22Rv1 (cell line): Measurements from ENCODE around the gene NELL1.

Experiments used
- H3K27ac ChIP-seq: fragments of 450-650 bp; 2 replicates; pipeline ENCODE4 v1.5.1; 2017
- ZFX ChIP-seq: fragments of 450-650 bp; IDR thresholded peaks from 2 replicates; pipeline ENCODE4 v1.6.1; 2017; ENCODE audit warnings: antibody characterized with exemption, borderline replicate concordance
- TF ChIP-seq, protein P1 (sequence below): fragments of 450-650 bp; IDR thresholded peaks from 2 replicates; pipeline ENCODE4 v1.5.1; 2017; ENCODE audit warnings: mild to moderate bottlenecking

NELL1 gene

DNA sequence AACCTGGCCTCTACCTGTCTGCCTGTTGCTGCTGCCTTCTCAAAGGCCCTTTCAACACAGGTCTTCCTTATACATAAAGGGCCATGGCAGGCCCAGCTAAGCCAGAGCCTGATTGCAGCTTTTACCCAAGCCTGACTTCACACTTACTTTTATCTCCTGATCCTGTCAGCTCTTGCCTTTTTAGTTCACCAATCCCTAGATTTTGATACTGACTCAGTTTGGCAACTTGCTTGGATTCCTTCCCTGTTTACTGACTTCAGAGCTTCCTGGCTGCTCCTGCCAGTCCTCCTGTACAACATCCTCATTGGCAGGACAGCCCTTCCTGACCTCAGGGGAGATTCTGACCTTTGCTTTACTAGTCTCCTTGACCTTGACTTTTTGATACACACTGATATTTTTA is 195.2 kb downstream of the NELL1 start:
- no peak overlapping the region for H3K27ac ChIP-seq
- TF ChIP-seq, protein P1, sequence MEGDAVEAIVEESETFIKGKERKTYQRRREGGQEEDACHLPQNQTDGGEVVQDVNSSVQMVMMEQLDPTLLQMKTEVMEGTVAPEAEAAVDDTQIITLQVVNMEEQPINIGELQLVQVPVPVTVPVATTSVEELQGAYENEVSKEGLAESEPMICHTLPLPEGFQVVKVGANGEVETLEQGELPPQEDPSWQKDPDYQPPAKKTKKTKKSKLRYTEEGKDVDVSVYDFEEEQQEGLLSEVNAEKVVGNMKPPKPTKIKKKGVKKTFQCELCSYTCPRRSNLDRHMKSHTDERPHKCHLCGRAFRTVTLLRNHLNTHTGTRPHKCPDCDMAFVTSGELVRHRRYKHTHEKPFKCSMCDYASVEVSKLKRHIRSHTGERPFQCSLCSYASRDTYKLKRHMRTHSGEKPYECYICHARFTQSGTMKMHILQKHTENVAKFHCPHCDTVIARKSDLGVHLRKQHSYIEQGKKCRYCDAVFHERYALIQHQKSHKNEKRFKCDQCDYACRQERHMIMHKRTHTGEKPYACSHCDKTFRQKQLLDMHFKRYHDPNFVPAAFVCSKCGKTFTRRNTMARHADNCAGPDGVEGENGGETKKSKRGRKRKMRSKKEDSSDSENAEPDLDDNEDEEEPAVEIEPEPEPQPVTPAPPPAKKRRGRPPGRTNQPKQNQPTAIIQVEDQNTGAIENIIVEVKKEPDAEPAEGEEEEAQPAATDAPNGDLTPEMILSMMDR: no peak
- TF ChIP-seq ZFX: no peak

DNA sequence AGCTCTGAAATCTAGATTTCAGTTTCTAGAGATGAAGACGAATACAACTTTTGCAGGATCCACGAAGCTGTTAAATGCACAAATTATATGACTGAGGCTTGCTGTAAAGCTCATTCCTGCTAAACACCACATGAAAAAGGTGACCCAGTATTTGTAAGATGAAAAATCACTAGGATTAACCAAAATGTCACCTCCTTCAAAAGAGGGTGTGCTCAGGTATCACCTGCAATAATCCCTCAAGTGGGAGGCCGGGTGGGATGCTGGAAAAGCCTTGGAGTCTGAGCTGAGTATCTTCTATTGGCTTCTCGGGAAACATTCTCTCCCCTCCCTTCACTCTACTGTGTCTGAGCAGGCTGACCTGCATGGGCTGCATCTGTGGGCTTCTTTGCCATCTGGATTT is 195.8 kb downstream of the NELL1 start:
- H3K27ac ChIP-seq: no peak overlapping the region
- TF ChIP-seq, protein P1: no peak
- TF ChIP-seq ZFX: no peak

DNA sequence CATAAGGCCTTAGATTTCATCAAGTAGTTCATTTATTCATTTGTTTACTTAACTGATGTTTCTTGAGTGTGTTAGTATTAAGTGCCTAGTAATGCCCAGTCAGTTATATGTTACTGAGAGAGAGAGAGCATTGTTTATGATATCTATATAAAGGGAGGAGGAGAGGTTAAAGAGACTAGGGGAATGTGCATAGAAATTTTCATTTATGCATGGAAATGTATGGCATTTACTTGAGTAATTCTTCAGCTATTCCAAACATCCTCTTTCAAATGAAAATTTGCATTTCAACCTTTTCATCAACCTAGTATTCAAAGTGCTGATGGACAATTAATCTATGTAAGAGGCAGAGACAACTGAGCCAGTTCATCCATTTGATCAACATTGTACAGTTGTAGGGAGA is 199.7 kb downstream of the NELL1 start:
- TF ChIP-seq ZFX: no peak
- TF ChIP-seq, protein P1: no peak
- no peak overlapping the region for H3K27ac ChIP-seq

DNA sequence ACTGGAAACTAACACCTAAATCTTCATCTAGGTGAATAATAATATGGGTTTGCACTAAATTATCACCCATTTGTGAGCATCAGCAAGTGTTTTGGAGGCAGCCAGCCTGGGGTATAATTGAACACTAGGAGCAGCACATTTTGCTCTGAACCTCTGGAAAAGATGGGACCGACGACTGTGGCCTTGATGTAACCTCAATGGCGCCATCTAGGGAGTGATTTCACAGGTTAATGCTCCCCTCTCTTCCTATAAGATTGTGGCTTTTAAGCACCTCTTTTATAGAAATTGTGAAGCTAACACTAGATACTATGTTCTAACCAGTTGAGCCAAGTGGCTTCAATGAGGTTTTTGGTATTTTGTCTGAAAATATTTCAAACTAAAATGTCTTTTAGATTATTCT is 203.7 kb downstream of the NELL1 start:
- no peak for TF ChIP-seq ZFX
- TF ChIP-seq, protein P1: peak; percentile 66
- no peak overlapping the region for H3K27ac ChIP-seq

DNA sequence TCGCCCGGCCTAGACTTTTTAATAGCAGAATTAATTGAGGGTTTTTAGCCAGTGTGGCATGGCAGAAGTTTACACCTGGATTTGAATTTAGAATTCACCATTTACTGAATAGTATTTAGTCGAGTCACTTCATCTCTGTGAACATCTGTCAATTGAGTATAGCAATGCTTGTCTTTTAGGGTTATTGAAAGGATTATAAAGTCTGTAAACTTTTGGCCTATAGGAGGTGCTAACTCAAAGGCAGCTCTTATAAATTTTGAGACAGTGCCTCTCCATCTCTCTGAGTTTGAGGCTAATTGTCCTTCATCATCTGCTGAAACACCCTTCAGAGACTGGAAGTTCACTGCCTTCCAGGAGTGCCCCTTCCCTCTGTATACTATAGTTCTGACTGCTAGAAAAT is 205.0 kb downstream of the NELL1 start:
- TF ChIP-seq ZFX: no peak
- TF ChIP-seq, protein P1: no peak
- H3K27ac ChIP-seq: no peak overlapping the region

DNA sequence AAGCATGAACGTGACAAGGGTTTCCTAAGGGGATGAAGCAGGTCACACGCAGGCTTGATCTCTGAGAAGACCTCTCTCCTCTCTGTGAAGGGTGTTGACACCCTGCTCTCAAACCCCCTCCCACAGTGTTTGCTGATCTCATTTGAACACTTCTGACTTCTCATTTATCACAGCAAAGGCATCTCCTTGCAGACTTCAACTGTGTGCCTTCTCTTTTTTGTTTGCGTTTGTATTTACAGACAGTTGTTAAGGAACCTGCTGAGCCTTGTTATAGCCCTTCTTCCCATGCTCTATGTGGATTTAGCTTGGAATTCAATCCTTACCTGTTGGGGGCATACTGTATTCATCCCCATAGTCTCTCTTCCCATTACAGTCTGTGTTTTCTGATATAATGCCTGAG is 206.5 kb downstream of the NELL1 start:
- TF ChIP-seq, protein P1: no peak
- TF ChIP-seq ZFX: no peak
- no peak overlapping the region for H3K27ac ChIP-seq

DNA sequence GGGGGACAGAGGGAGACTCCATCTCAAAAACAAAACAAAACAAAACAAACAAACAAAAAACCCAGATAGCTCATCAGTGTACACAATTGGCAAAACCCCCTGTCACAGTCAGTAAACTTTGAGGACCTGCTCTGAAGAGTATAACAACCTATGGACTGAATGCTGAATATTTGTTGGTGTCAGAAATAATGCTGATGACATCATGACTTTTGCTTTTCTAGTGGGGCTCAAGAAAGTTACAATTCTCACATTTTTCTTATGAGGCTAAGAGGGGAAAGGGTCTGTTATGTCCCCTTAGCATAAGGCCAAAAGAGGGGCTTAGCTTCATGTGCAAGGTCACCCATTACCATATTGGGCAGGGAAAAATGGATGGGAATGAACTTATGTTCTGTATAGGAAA is 207.4 kb downstream of the NELL1 start:
- no peak for TF ChIP-seq ZFX
- TF ChIP-seq, protein P1: no peak
- no peak overlapping the region for H3K27ac ChIP-seq
